ENCODE results near the gene UBE3B.

The UBE3B gene

DNA sequence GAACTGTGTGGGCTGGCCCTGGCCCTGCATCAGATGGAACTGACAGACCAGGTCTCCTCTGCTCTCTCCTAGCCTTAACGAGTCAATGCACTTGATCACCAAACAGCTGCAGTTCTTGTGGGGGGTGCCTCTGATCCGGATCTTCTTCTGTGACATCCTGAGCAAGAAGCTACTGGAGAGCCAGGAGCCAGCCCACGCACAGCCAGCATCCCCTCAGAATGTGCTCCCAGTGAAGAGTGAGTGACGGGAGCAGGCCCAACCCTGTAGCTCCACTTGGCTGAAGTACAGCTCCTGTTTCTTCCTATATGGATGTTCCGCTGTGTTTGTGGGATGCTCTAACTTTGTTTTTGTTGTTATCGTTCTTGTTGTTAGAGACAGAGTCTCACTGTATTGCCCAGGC is 23.9 kb downstream of the UBE3B start:
- no peak for DNase-seq

- no peak for DNase-seq
Observed at GRCh38 chr12:109502332-109502731, 24.9 kb downstream of the UBE3B start.

GRCh38 chr12:109503611-109504010 is 26.2 kb downstream of the UBE3B start:
- DNase-seq: no peak

GRCh38 chr12:109504068-109504467 is 26.6 kb downstream of the UBE3B start:
- DNase-seq: no peak

DNA sequence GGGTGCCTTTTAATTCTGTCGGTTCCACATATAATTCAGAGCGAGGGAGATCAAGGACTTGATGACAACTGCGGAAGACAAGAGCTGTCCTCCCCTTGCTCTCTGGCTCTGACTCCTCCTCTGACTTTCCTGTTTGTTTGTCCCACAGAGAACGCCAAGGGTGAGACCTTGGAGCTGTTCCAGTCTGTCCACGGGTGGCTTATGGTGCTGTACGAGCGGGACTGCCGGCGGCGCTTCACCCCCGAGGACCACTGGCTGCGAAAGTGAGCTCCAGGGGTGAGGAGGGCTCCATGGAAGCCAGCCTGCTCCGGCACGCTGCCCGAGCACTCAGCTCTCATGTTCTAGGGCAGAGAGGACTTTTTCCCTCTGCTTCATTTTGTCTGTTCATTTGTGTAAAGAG is 32.8 kb downstream of the UBE3B start:
- no peak for DNase-seq

DNA sequence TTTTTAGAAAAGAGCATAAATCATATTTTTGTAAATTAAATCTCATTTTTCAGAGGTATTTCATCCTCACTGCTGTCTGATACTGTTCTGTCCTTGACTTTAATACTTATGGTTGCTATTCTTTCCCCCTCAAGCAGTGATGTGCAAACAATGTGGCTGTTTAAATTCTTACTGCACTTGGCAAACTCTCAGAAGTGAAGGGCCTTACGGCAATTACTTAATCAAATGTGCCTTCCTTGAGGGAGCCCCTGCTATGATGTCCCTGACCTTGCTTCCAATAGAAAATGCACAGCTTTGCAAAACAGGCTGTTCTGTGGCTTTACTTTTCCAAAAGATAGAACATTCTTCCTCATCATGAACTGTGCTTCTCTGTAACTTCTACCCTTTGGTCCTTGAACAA is 35.2 kb downstream of the UBE3B start:
- DNase-seq: no peak

GRCh38 chr12:109513051-109513450 is 35.6 kb downstream of the UBE3B start:
- no peak for DNase-seq

- DNase-seq: no peak
Observed at GRCh38 chr12:109513977-109514376, 36.5 kb downstream of the UBE3B start.

GRCh38 chr12:109517619-109518018 is 40.2 kb downstream of the UBE3B start:
- no peak for DNase-seq

- peak; percentile 40 for DNase-seq
Observed at GRCh38 chr12:109518820-109519665, 41.6 kb downstream of the UBE3B start.

DNA sequence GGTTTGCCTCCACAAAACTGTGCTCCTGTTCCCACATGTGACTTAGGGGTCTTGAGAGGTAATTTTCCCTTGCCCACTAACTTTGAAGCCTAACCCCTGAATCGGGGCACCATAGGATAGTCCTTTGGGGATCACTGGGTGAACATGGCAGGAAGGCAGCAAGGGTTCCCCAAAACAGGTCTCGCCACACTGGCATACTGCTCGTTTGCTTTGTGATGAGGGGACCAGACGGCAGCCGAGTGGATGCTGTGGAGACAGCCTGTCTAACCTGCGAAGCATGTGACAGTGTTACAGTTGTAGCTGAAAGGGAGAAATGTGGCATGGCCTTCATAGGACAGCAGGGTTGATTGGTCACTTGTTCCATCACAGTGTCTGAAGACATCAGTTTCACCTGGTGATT is 42.4 kb downstream of the UBE3B start:
- no peak for DNase-seq

- DNase-seq: no peak
Observed at GRCh38 chr12:109521831-109522230, 44.4 kb downstream of the UBE3B start.

DNA sequence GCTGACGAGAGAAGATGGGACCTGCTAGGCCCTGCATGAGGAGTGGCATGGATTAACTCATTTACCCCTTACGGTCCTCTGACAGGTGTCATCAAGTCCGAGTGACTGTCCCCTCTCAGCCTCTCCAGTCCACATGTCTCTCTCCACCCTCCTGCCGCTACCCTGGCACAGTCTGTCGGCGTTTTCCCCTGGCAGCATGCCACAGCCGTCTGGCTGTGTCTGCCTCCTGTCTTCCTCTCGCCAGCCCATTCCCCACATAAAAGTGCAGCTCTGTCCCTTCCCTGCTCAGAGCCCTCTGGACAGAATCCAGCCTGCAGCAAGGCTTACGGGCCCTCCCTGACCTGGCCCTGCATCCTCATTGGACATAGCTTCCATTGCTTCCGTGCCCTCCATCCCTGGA is 45.6 kb downstream of the UBE3B start:
- DNase-seq: no peak

DNA sequence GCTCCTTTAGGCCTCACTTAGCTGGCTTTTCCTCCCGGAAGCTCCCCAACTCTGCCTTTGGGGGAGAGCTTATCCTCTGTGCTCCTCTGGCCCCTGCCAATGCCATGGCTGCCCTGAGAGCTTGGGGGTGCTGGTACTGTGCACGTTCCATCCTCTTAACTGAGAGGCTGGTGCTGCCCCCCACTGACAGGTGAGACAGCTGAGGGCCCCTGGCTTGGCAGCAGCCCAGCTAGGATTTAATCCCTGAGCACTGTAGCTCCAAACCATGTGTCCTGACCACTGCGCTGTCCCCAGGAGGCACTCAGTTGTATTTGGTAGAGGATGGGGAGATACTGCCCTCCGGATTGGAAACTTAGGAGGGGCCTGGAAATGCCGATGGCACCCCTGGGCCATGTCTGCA is 46.1 kb downstream of the UBE3B start:
- DNase-seq: no peak

- no peak for DNase-seq
Observed at GRCh38 chr12:109524466-109525278, 47.2 kb downstream of the UBE3B start.

- no peak for DNase-seq
Observed at GRCh38 chr12:109525279-109525585, 47.8 kb downstream of the UBE3B start.

DNA sequence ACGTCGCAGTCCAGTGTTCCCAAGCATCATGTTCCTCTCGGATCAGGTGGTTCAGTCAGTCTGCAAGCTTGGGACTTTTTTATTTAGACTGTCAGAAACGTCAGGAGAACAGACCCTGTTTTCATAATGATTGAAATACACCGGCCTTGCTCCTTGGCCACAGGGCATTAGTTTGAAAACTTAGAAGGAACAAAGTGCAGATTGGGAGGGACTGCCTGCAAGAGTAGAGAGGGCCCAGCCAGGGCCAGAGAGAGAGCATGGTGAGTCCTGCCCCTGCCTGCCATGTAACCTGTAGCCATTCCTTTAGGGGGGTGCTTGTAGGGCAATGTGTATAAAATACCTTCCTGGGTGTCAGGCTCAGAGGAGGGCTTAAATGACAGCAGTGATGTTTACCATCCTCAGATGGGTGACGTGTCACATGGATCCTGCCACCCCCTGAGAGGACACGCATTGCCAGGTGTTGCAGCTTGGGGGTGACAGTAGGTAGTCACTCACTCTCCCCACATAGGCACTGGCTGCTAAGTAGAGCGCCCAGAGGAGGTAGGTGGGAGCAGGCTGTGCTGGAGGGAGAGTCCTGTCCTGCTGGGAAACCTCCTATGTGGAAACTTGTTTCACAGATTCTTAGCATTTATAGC is 50.2 kb downstream of the UBE3B start:
- DNase-seq: no peak

DNA sequence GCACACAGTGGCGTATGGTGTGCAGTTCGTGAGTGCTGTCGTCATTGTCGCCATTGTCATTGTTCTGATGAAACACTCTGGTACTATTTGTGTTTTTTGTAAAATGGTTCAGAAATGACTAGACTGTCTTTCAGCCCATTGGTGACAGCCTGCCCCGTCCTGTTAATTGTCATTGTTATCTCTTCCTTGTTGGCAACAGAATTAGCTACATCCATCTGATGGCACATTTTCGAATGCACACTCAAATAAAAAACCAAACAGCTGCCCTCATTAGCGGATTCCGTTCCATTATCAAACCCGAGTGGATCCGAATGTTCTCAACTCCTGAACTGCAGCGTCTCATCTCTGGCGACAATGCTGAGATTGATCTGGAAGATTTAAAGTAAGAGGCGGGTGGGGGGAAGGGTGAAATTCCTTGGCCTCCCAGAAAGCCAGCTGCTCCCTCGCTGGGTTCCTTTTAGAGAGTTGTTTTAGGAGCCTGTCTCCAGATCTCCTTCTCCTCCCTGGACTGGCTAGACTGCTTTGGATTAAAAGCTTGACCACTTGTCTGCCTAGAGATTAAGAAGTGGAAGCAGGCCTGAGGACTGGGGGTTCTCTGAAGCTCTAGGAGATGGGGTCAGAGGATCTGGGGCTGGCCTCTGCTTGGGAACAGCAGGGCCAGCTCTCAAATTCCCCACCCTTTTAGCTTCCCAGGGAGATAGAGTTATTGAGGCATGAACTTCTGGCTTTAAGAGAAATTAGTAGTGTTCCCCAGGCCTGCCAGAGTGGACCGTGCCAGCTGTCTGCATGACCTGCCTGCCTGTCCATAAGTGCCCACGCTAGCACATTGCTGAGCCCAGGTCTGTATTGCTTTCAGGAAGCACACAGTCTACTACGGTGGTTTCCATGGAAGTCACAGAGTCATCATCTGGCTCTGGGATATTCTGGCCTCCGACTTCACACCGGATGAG is 52.5 kb downstream of the UBE3B start:
- DNase-seq: no peak

- no peak for DNase-seq
Observed at GRCh38 chr12:109531411-109531810, 54.0 kb downstream of the UBE3B start.

DNA sequence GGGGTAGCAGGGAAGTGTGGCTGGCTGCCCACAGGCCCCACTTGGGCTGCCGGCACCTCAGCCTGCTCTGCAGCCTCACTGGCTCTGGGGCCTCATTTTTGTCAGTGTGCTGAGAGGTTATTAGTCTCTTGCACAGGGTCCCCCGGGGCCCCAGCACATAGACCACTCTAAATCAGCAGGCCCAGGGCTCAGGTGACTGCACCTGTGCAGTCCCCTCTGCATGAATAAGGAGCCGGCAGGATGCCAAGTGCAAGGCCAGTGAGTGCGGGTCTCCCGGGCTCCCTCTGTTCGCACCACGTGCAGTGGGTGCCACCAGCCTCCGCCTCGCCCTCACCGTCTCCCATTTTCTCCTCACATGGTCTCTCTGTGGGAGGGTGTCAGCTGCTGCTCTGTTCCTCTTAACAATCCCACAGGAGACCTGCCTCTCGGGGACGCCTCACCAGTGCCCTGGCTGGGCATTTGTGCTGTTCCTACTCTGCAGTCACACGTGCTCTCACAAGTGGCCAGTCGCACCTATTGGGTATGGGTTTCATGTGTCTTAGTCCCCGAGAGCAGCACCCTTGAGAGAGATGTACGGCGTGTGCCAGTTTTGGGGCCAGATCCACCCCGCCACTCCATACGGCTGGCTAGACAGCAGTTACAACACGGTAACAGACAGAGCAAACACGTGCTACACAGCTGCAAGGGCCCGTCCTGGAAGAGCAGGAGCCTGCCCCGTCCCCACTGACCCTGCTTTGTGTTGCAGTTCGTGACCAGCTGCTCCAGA is 55.5 kb downstream of the UBE3B start:
- DNase-seq: no peak

DNA sequence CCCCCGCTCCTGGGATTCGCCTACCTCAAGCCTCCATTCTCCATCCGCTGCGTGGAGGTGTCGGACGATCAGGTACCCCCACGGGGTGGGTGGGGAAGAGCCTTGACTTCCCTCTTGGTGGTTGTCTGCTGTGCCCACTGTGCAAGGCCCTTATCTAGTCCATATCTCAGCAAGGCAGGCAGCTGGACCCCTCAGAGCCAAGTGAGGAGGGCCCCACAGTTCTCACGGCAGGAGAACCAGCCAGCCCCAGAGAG is 56.0 kb downstream of the UBE3B start:
- DNase-seq: no peak

DNA sequence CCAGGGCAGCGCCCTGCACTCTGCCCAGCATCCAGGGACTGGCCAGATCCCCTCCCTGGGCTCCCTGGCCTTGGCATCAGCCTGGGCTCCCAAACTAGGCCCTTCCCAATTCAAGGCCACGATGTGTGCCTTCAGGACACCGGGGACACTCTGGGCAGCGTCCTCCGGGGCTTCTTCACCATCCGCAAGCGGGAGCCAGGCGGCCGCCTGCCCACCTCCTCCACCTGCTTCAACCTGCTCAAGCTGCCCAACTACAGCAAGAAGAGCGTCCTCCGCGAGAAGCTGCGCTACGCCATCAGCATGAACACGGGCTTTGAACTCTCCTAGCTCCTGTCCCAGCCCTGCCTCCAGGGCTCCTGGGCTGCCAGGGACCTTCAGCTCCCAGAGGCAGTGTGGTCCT is 57.0 kb downstream of the UBE3B start:
- no peak for DNase-seq

Measured in effector CD4-positive, alpha-beta T cell (primary cell).